G401.6 (cell line): Measurements from ENCODE around the gene AMY1C.
"Not testable (repeated sequence)": the region's sequence is repeated elsewhere in the genome, so short reads cannot be mapped to it uniquely, and the experiment has no call there.

Source experiments
- FAIRE-seq: peaks from 2 replicates; lab custom pipeline; 2012; peaks lifted over from hg19 to GRCh38; lab: Jason Lieb, UNC

AMY1C gene

DNA sequence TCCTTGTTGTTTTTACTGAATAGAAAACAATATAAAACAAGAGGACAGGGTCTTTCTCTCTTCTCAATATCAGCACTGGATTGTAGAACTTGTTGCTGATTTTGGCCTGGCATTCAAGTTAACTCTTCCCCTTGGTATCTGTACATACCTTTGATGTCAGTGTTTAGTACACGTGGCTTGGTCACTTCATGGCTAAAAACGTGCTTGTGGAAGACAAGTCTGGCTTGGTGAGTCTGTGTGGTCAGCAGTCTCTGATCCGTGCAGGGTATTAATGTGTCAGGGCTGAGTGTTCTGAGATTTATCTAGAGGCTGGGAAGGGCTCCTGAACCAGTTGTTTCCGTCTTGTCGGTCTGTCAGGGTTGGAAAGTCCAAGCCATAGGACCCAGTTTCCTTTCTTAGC, at the start of gene AMY1C:
Gene AMY1C, plus strand, starts transcription at position 301 of the 400 bp plus-strand sequence. CDS start 572 bp downstream, outside the sequence.
- not testable (repeated sequence) for FAIRE-seq

DNA sequence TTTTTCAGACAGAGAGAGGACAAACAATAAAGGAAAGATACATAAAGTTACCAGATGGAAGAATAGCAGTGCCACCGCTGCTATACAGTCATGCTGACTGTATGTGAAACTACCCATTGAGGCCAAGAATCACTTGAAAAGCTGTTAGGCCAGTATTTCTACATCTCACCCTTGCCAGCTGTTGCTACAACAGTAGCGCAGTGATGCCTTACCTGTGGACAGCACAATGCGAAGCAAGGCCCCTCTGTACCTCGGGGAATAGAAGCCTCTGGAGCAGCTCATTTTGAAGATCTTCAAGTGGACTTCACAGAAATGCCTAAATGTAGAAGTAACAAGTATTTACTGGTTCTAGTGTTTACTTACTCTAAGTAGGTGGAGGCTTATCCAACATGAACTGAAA, 49.0 kb upstream of the AMY1C start:
- not testable (repeated sequence) for FAIRE-seq

DNA sequence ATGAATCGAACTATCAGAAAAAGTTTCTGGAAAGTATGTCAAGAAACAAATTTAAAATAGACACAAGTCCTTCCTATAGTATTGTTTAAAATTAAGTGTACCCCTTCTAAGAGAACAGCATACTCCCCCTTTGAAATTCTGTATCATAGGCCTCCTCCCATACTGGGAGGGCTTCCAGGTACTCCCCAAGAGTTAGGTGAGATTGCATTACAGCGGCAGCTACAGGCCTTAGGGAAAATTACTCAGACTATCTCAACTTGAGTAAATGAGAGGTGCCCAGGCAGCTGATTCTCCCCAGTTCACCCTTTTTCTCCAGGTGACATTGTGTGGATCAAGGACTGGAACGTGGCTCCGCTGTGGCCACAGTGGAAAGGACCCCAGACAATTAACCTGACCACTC, 48.4 kb upstream of the AMY1C start:
- not testable (repeated sequence) for FAIRE-seq

DNA sequence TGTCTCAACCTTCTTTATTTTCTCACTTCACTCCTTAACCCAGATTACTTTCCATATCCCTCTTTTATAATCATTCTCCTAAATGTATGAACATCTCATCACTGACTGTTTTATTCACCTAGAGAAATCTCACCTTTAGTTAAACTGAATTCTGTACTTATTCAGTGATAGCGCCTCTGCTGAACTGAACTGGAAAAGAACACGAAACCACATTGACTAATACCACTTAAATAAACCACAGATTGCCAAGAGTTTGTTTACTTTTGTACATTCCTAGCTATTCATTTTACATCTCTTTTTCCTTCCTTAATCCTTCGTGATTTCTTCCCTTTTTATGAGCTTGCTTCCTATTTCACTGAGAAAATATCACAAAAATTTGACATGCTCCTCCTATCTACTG, 42.0 kb upstream of the AMY1C start:
- not testable (repeated sequence) for FAIRE-seq

DNA sequence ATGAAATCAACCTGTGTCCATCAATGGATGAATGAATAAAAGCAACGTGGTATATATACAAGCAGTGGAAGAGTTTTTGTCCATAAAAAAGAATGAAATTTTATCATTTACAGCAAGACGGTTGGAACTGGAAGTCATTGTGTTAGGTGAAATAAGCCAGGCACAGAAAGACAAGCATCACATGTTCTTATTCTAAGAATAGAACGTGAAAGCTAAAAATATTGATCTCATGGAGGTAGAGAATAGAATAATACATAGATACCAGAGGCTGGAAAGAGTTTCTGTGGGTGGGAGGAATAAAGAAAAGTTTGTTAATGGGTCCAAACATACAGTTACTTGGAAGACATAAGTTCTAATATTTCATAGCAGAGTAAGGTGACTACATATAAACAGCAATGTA, 39.3 kb upstream of the AMY1C start:
- FAIRE-seq: not testable (repeated sequence)

DNA sequence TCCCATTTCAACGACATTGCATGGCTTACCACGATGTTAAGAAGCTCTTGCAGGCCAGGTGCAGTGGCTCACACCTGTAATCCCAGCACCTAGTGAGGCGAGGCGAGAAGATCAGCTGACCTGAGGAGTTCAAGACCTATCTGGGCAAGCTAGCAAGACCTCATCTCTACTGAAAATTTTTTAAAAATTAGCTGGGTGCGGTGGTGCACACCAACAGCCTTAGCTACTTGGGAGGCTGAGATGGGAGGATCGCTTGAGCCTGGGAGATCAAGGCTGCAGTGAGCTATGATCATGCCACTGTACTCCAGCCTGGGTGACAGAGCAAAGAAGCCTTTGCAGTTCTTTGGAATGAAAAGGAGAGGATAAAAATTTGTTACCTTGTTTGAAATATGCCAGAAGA, 32.3 kb upstream of the AMY1C start:
- FAIRE-seq: not testable (repeated sequence)

DNA sequence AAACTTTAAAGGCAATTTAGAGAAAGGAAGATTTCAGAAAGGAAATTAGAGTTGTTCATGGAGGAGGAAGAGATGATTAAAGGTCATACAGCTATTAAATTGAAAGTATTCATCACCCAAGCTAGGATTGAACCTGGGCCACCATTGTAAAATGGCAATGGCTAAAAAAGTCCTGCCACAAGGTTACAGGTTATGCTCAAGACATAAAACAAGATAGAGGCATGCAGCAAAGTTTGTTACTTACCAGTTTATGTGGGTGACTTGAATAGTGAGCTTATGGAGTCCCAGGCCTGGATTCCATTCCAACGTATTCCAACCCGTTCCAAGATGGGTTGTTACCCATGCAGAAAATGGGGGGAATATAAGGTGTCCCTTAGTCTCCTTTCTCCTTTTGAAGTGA, 28.2 kb upstream of the AMY1C start:
- FAIRE-seq: not testable (repeated sequence)

DNA sequence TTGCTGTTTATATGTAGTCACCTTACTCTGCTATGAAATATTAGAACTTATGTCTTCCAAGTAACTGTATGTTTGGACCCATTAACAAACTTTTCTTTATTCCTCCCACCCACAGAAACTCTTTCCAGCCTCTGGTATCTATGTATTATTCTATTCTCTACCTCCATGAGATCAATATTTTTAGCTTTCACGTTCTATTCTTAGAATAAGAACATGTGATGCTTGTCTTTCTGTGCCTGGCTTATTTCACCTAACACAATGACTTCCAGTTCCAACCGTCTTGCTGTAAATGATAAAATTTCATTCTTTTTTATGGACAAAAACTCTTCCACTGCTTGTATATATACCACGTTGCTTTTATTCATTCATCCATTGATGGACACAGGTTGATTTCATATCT, 14.4 kb upstream of the AMY1C start:
- not testable (repeated sequence) for FAIRE-seq

DNA sequence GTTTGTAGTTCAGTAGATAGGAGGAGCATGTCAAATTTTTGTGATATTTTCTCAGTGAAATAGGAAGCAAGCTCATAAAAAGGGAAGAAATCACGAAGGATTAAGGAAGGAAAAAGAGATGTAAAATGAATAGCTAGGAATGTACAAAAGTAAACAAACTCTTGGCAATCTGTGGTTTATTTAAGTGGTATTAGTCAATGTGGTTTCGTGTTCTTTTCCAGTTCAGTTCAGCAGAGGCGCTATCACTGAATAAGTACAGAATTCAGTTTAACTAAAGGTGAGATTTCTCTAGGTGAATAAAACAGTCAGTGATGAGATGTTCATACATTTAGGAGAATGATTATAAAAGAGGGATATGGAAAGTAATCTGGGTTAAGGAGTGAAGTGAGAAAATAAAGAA, 11.7 kb upstream of the AMY1C start:
- not testable (repeated sequence) for FAIRE-seq

DNA sequence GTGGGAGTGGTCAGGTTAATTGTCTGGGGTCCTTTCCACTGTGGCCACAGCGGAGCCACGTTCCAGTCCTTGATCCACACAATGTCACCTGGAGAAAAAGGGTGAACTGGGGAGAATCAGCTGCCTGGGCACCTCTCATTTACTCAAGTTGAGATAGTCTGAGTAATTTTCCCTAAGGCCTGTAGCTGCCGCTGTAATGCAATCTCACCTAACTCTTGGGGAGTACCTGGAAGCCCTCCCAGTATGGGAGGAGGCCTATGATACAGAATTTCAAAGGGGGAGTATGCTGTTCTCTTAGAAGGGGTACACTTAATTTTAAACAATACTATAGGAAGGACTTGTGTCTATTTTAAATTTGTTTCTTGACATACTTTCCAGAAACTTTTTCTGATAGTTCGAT, 5.2 kb upstream of the AMY1C start:
- not testable (repeated sequence) for FAIRE-seq

DNA sequence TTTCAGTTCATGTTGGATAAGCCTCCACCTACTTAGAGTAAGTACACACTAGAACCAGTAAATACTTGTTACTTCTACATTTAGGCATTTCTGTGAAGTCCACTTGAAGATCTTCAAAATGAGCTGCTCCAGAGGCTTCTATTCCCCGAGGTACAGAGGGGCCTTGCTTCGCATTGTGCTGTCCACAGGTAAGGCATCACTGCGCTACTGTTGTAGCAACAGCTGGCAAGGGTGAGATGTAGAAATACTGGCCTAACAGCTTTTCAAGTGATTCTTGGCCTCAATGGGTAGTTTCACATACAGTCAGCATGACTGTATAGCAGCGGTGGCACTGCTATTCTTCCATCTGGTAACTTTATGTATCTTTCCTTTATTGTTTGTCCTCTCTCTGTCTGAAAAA, 4.7 kb upstream of the AMY1C start:
- not testable (repeated sequence) for FAIRE-seq

DNA sequence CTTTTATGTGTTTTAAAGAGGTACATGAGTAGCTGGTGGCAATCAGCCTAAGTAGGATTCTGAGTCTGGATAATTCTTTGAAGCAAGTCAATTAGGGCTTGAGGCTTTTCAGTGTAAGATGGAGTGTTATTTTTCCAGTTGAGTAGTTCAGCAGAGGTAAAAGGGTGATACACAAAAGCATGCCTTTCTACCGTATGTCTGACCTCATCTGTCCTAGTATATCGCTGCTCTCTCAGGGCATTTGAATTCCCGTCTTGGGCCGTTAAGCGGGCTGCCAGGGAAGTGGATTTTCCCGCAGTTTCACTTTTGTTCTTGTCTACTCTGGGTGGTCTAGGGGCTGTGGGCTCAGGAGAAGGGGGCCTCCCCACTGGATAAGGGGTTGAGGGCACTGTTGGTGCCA, 1.4 kb upstream of the AMY1C start:
- not testable (repeated sequence) for FAIRE-seq

DNA sequence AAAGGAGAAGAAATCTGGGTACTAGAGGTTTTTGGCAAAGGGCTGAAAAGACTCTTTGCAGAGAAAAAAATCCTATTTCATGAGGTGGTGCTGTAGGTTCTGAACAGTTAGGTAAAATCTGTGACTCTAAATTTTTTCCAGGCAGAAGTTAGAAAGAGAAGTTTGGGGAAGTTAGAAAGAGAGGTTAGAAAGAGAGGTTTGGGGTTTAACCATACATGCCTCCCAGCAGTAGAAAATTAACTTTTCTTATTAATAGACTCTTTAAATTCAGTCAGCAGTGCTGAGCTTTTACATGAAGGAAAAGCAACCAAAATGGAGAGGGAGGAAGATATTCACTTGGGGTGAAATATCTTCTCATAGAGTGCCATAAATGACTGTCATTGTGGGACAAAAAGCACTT, 12.2 kb downstream of the AMY1C start:
- no peak for FAIRE-seq

DNA sequence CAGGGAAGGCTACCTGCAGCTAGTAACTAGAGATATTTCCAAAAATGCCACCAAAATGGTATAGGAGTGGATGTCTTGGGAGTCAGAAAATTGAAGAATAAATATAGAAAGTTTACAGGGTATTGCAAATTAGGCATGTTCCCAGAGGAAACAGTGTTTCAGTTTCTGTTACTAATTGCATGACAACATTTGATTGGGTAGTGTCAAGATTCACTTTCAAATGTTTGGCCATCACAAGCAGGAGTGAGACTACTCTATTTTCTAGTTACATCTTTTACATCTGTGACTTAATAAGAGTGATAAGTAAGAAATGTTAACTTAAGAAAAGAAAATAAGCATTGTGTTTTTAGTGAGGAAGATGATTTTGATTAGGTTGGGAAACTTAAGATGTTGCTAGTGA, 30.2 kb downstream of the AMY1C start:
- no peak for FAIRE-seq

DNA sequence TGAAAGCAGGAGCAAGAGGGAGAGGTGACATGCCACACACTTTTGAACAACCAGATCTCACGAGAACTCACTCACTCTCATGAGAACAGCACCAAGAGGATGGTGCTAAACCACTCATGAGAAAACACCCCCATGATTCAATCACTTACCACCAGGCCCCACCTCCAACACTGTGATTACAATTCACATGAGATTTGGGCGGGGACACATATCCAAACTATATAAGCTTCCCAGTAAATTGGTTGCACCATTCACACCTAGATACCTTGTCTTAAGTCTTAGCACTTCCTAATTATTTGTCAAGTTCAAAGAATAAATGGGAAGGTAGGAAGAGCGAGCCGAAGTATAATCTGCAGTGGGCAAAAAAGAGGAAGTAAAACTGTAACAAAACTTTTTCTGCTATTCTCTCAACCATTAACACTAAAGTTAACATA, 34.3 kb downstream of the AMY1C start:
- FAIRE-seq: no peak

DNA sequence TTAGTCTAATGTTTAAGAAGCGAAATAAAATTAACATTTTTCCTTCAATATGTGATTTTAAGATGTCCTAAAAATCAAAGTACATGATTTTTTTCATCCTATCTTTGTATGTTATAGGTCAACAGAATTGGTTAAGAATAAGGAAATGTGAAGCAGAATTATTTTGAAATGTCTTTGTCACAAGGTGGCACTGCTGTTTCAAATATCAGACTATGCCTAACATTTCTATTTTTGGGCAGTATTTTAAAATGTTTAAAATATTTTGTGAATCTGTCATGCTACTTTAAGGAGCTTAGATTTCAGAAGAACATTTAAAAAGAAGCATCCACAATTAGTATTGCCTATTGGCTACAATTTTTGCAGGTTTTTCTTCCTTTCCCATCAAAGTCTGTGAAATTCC, 38.7 kb downstream of the AMY1C start:
- FAIRE-seq: peak; percentile 95

DNA sequence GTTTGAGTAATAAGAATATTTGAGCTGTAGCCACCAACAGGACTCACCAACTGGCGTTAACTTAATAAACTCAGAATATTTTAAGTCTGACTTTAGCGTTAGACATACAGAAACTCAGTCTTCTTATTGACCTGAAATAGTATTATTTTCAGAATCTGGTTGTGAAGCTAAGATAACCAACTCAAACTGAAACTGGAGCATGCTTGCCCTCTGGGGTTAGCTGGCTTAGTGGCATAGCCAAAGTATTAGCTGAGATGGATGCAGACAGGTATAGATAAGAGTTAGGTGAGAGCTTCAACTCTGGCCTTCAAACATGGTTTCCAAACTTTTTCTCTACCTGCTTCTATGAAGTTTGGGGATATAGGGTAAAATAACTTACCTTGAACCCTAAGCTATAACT, 40.5 kb downstream of the AMY1C start:
- FAIRE-seq: no peak
